CD14-positive monocyte (primary cell): ENCODE data around the gene ANKRD9. TPM values are rescaled to one million over a fixed set of nuclear protein-coding genes. Genes with fewer than 3 reads are reported as not detected.

Experiments used
- DNase-seq, 3 donors: peaks; one replicate each; pipeline ENCODE4 v3.0.0-alpha.2; 2011 to 2022
- H2AFZ ChIP-seq: 2 replicates; pipeline ENCODE4 v1.6.0; 2012; ENCODE audit warnings: mild to moderate bottlenecking, low read depth, low read length, inconsistent platforms; ENCODE audit not compliant: insufficient read depth, poor library complexity, severe bottlenecking
- H3K27ac ChIP-seq, 2 donors: 1 replicate in 1 of 2; 2 replicates in 1 of 2; pipeline ENCODE4 v1.5.1; 2012 to 2013; ENCODE audit warnings: low read length in 2 of 2, control low read depth in 1 of 2, inconsistent platforms in 1 of 2, low read depth in 1 of 2, mild to moderate bottlenecking in 1 of 2
- H3K27me3 ChIP-seq, 2 donors: one replicate each; pipeline versions ENCODE4 v1.6.0 to v1.6.1; 2011 to 2013; ENCODE audit warnings: low read length in 2 of 2; ENCODE audit not compliant: control insufficient read depth in 2 of 2, insufficient read depth in 2 of 2
- H3K36me3 ChIP-seq, 2 donors: replicated peaks in 1 of 2; 1 replicate in 1 of 2; 2 replicates in 1 of 2; pipeline versions ENCODE4 v1.5.1 to v1.6.1; 2012 to 2013; ENCODE audit warnings: low read length in 2 of 2, control low read depth in 1 of 2, inconsistent platforms in 1 of 2, mild to moderate bottlenecking in 1 of 2; ENCODE audit not compliant: insufficient read depth in 2 of 2, control insufficient read depth in 1 of 2
- H3K4me1 ChIP-seq, 2 donors: 1 replicate in 1 of 2; 2 replicates in 1 of 2; pipeline versions ENCODE4 v1.5.1 to v1.6.1; 2012 to 2013; ENCODE audit warnings: low read length in 2 of 2, control low read depth in 1 of 2, inconsistent platforms in 1 of 2, mild to moderate bottlenecking in 1 of 2, moderate library complexity in 1 of 2; ENCODE audit not compliant: insufficient read depth in 2 of 2, control insufficient read depth in 1 of 2
- H3K4me2 ChIP-seq: replicated peaks from 2 replicates; pipeline ENCODE3; 2012; ENCODE audit warnings: low read length, moderate library complexity, mild to moderate bottlenecking; ENCODE audit not compliant: poor library complexity, severe bottlenecking; ENCODE audit errors: extremely low read depth
- H3K4me3 ChIP-seq, 3 experiments: fragments of 200-600 bp in 1 of 3; sonication (generic) in 1 of 3; replicated peaks in 1 of 3; 1 replicate in 2 of 3; 2 replicates in 1 of 3; pipeline ENCODE4 v1.5.1; 2011 to 2013; ENCODE audit warnings: low read length in 3 of 3, mild to moderate bottlenecking in 3 of 3, control low read depth in 2 of 3, low read depth in 2 of 3, inconsistent platforms in 1 of 3, moderate library complexity in 1 of 3
- H3K79me2 ChIP-seq: 2 replicates; pipeline ENCODE4 v1.6.0; 2012; ENCODE audit warnings: mild to moderate bottlenecking, control low read depth, inconsistent platforms, low read length, moderate library complexity; ENCODE audit not compliant: insufficient read depth
- H3K9ac ChIP-seq: 2 replicates; pipeline ENCODE4 v1.6.0; 2017; ENCODE audit warnings: low read length, mild to moderate bottlenecking; ENCODE audit not compliant: insufficient read depth, poor library complexity, severe bottlenecking
- H3K9me3 ChIP-seq, 2 donors: replicated peaks in 1 of 2; 1 replicate in 1 of 2; 2 replicates in 1 of 2; pipeline versions ENCODE4 v1.5.1 to v1.6.1; 2012 to 2013; ENCODE audit warnings: low read length in 2 of 2, control low read depth in 1 of 2; ENCODE audit not compliant: control insufficient read depth in 1 of 2, insufficient read depth in 1 of 2
- H4K20me1 ChIP-seq: 2 replicates; pipeline ENCODE4 v1.6.0; 2012; ENCODE audit warnings: mild to moderate bottlenecking, low read length, control low read depth, moderate library complexity; ENCODE audit not compliant: insufficient read depth
- H3K27ac Mint-ChIP-seq, 7 donors: one replicate each; pipeline ENCODE4 v1.8.0; 2020; ENCODE audit warnings: mild to moderate bottlenecking in 7 of 7, mixed read lengths in 7 of 7, moderate library complexity in 6 of 7, inconsistent platforms in 2 of 7
- H3K27me3 Mint-ChIP-seq, 3 donors: one replicate each; pipeline ENCODE4 v1.8.0; 2021 to 2022; ENCODE audit warnings: low read depth in 3 of 3, mild to moderate bottlenecking in 3 of 3, mixed read lengths in 3 of 3, moderate library complexity in 3 of 3, inconsistent platforms in 1 of 3
- H3K36me3 Mint-ChIP-seq, 2 donors: one replicate each; pipeline ENCODE4 v1.8.0; 2020; ENCODE audit warnings: mixed read lengths in 2 of 2, inconsistent platforms in 1 of 2, mild to moderate bottlenecking in 1 of 2
- H3K4me1 Mint-ChIP-seq: one replicate; pipeline ENCODE4 v1.8.0; 2020; ENCODE audit warnings: mild to moderate bottlenecking, mixed read lengths
- H3K4me3 Mint-ChIP-seq, 2 donors: one replicate each; pipeline ENCODE4 v1.8.0; 2020; ENCODE audit warnings: mild to moderate bottlenecking in 2 of 2, mixed read lengths in 2 of 2, moderate library complexity in 1 of 2
- H3K9me3 Mint-ChIP-seq, 7 donors: one replicate each; pipeline ENCODE4 v1.8.0; 2020 to 2022; ENCODE audit warnings: mixed read lengths in 7 of 7, mild to moderate bottlenecking in 6 of 7, moderate library complexity in 6 of 7, inconsistent platforms in 2 of 7
- CTCF ChIP-seq: fragments of 200-600 bp; IDR thresholded peaks from one replicate; pipeline ENCODE4 v1.8.0; 2022; ENCODE audit warnings: antibody characterized with exemption, mild to moderate bottlenecking
- WGBS: methylation state at CpG from one replicate; pipeline ENCODE4 v1.1.5; 2013; ENCODE audit warnings: missing lambda C conversion rate; ENCODE audit not compliant: insufficient coverage; 5-methylcytosine and 5-hydroxymethylcytosine counted together
- intact Hi-C, 2 donors: fragments of 100-400 bp; cut with micrococcal nuclease; formaldehyde crosslinking; loops; one replicate each; pipeline versions ENCODE4 v1.15.0 to v1.15.1; 2023
- polyA plus RNA-seq, 3 donors: library from polyadenylated mRNA; depleted of rRNA in 1 of 3; unstranded in 2 of 3; stranded (reverse) in 1 of 3; fragments of 300-500 nt in 2 of 3; fragments of >200 nt in 1 of 3; fragmentation: Illumina TruSeq in 2 of 3; gene quantifications; 1 replicate in 2 of 3; 2 replicates in 1 of 3; pipeline ENCODE4 v1.2.3, GENCODE V29; 2012 to 2021

ANKRD9 gene
- polyA plus RNA-seq, 3 donors, result 0.43 to 10.8 (median 0.83) TPM

GRCh38 chr14:102506626-102506925, 3.0 kb downstream of the ANKRD9 start:
- no peak for DNase-seq
- H3K79me2 ChIP-seq, result no peaks in the 10 kb centered on the region
- over 99% methylated on average over 9 of the region's 11 CpGs for WGBS
- H4K20me1 ChIP-seq, result no peaks in the 10 kb centered on the region
- intact Hi-C loops, result loop anchor here in 1 of 2 donors (10.0 kb wide), 1 partner anchor 142 kb away; the partner anchor contains the start of genes CINP and TECPR2
- H3K4me3 ChIP-seq, result no peak overlapping the region
- H3K4me1 Mint-ChIP-seq, result peaks cover 23% of the 10 kb centered on the region
- no peak overlapping the region for H2AFZ ChIP-seq
- no peak overlapping the region for H3K9ac ChIP-seq
- H3K36me3 Mint-ChIP-seq, result peaks cover 2 to 10% of the 10 kb centered on the region in 2 donors
- TF ChIP-seq CTCF, result no peak
- H3K4me2 ChIP-seq, result no peak overlapping the region
- H3K4me1 ChIP-seq, result peaks cover 16 to 19% of the 10 kb centered on the region in 2 donors
- no peak overlapping the region for H3K4me3 Mint-ChIP-seq
- H3K27me3 Mint-ChIP-seq, result peaks cover 0 to 9% (median 4%) of the 10 kb centered on the region in 3 donors
- peaks cover 0 to 4% of the 10 kb centered on the region in 2 donors for H3K27me3 ChIP-seq
- no peaks in the 10 kb centered on the region for H3K9me3 ChIP-seq
- peaks cover 0 to 3% (median 2%) of the 10 kb centered on the region in 7 donors for H3K9me3 Mint-ChIP-seq
- H3K27ac ChIP-seq, result no peak overlapping the region
- no peaks in the 10 kb centered on the region for H3K36me3 ChIP-seq
- H3K27ac Mint-ChIP-seq, result peak overlapping the region in 1 of 7 donors; percentile 68

DNA sequence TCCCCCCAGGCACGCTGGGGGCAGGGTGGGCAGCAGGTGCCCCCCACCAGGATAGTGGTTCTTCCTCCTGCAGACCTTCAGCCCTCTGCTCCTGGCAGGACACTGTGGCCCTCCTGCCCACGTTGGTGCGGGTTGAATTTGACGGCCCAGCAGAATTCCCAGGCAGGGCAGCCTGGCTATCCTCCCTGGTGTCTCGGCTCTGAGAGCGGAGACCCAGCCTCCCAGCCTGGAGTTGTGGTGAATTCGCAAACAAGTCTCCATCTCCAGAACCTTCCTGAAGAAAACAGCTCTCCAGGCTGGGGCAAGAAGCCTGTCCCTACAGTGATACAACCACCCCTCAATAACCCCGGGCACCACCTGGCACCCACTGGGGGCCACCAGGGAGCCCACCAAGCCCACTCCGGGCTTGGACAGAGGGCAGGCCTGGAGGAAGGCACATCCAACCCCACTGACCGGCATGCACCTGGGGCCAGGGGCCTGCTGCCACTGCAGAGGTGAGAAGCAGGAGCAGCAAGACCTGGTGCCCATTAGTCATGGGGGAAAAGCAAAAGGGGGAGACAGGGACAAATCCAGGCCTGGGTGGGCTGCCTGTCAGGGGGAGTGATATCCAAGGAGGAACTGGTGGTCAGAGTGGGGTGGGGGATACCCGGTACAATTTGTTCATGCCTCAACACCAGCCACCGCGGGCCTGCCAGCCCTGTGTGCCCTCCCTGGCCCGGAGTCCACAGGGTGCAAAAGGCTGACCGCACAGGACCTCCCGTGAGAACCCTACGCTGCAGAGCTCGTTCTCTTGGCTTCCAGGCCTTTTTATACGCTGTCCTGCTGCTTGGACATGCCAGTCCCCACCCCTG, 3.6 kb downstream of the ANKRD9 start:
- Histone ChIP-seq H3K9me3 (no peaks in the 10 kb centered on the region), H3K4me2 (no peak overlapping the region), H2AFZ (no peak overlapping the region), H3K36me3 (no peaks in the 10 kb centered on the region), H3K79me2 (no peaks in the 10 kb centered on the region), H3K4me3 (no peak overlapping the region), H3K9ac (no peak overlapping the region), H3K27me3 (peaks cover 0 to 4% of the 10 kb centered on the region in 2 donors), H4K20me1 (no peaks in the 10 kb centered on the region), H3K27ac (no peak overlapping the region), H3K4me1 (peaks cover 16 to 20% of the 10 kb centered on the region in 2 donors)
- H3K4me1 Mint-ChIP-seq, result peaks cover 24% of the 10 kb centered on the region
- DNase-seq, result no peak
- peak overlapping the region in 4 of 7 donors; percentile 9 to 68 (median 30) for H3K27ac Mint-ChIP-seq
- WGBS, result 95% methylated on average over 17 of the region's 19 CpGs
- H3K9me3 Mint-ChIP-seq, result peaks cover 0 to 3% (median 2%) of the 10 kb centered on the region in 7 donors
- peaks cover 2 to 7% (median 4%) of the 10 kb centered on the region in 3 donors for H3K27me3 Mint-ChIP-seq
- H3K4me3 Mint-ChIP-seq, result no peak overlapping the region
- intact Hi-C loops, result loop anchor here in 1 of 2 donors (10.0 kb wide), 1 partner anchor 141 kb away; the partner anchor contains the start of genes CINP and TECPR2
- TF ChIP-seq CTCF, result no peak
- H3K36me3 Mint-ChIP-seq, result peaks cover 2 to 13% of the 10 kb centered on the region in 2 donors
